Stimulated activated CD8-positive, alpha-beta memory T cell treated with anti-CD3 and anti-CD28 coated beads, Interleukin-12 subunit alpha, Interleukin-12 subunit beta, amount 100 ng/mL, for 24 hours (primary cell): Measurements from ENCODE around the gene PFKL.
"Not testable (repeated sequence)": the region's sequence is repeated elsewhere in the genome, so short reads cannot be mapped to it uniquely, and the experiment has no call there.

ENCODE experiments used
- DNase-seq: peaks from one replicate; pipeline ENCODE4 v3.0.0-alpha.2; 2020; ENCODE audit errors: extremely low read depth

Gene PFKL

GRCh38 chr21:44294391-44295162 is 5.3 kb upstream of the PFKL start:
- no peak for DNase-seq

GRCh38 chr21:44295163-44295573 is 4.7 kb upstream of the PFKL start:
- DNase-seq: no peak

- no peak for DNase-seq
Observed at GRCh38 chr21:44295646-44296045, 4.2 kb upstream of the PFKL start.

DNA sequence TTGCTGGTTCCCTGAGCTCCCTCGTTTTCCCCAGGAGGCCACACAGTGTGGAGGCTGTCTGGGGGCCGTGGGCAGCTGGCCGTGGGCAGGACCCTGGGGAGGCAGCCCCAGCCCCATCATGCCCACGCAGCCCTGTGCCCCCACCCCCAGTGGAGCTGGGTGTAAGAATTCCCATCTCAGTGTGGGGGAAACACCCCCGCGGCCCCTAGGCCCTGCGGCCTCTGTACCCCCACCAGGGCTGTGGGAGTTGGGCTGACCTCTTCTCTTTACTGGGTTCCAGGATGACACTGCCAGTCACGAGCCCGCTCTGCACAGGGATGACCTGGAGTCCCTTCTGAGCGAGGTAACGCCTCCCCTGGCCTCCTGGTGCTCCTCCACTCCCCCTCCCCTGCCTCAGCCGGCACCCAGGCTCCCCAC is 3.7 kb upstream of the PFKL start:
- DNase-seq: no peak

DNA sequence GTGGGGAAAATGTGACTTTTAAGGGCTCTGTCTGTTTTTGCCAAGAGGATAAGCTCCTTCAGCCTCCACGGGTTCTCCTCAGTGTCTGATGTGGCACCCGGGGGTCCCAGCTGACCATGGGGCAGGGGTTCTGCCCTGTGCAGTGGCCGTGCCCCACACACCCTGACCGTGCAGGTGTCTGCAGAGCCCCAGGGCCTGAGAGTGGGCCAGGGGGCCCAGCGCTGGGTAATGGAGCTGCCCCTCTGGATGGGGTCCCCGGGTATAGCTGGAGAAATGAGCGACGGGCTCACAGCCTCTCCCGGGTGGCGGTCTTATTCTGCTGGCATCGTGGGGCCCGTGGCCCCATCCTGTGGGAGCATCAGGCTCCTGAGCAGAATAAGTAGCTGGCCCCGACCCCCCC is 2.9 kb upstream of the PFKL start:
- DNase-seq: no peak

DNA sequence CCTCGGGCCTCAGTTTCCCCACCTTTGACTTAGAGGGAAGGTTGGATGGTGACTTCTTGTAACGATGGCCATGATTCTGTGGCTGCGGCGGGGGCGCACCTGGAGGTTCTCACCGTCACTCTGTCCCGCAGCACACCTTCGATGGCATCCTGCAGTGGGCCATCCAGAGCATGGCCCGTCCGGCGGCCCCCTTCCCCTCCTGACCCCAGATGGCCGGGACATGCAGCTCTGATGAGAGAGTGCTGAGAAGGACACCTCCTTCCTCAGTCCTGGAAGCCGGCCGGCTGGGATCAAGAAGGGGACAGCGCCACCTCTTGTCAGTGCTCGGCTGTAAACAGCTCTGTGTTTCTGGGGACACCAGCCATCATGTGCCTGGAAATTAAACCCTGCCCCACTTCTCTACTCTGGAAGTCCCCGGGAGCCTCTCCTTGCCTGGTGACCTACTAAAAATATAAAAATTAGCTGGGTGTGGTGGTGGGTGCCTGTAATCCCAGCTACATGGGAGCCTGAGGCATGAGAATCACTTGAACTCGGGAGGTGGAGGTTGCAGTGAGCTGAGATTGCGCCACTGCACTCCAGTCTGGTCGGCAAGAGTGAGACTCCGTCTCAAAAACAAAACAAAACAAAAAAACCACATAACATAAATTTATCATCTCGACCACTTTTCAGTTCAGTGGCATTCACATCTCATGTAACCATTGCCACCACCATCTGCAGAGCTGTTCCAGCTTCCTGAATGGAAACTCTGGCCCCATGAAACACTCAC is 2.1 kb upstream of the PFKL start:
- DNase-seq: peak; percentile 22

DNA sequence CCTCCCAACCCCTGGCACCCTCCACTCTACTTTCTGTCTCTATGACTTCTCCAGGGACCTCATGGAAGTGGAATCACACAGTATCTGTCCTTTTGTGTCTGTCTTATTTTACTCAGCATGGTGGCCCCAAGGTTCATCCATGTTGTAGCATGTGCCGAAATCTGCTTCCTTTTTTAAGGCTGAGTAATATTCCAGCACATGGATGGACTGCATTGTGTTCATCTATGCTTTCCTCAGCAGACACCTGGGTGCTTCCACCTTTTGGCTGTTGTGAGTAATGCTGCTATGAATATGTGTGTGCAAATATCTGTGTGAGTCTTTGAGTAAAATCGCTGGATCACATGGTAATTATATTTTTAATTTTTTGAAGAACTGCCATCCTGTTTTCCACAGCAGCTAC is 1.6 kb upstream of the PFKL start:
- no peak for DNase-seq

DNA sequence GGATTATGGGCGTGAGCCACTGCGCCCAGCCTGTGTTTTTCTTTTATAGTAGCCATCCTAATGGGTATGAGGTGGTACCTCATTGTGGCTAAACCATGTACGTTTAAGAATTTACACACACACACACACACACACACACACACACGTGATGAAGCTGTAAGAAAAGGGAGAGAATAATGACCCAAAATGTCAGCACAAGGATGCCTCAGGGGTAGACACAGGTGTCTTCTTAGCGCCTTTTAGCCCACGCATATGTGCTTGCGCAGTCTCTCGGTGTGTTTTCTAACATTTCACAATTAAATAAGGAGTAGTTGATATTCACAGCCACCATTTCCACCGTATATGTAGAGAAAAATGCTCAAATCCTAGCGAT is 782 bp upstream of the PFKL start:
- DNase-seq: no peak

DNA sequence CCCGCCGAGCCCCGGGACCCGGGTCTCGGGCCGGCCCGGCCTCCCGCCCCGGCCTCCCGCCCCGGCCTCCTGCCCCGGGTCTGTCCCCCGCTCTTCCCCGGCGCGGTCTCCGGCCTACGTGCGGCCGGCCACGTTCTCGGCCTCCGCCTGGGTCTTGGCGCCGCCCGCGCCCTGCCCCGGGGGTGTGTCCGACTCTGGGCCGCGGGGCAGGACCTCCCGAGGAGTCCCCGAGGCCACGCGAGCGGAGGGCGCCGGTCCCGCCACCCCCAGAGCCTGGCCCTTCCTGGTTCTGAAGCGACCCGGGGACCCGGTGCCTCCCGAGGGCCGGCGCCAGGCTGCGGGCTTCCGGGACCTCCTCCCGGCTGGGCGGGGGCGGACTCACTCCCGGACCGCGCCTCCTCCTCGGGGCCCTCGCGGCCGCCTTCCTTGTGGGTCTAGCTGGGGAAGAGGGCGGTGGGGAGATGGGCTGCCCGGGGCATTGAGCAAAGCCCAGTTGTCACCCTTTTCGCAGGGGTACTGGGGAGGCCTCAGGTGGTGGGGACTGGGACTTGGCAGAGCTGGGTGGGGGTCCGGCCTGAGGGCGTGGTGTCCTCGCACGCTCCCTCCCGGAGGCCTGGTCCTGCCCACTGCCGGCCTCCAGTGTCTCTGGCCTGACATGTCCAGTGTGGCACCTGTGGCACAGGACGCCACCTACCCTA is 558 bp downstream of the PFKL start:
- no peak for DNase-seq

- no peak for DNase-seq
Observed at GRCh38 chr21:44301141-44301540, 1.3 kb downstream of the PFKL start.

DNA sequence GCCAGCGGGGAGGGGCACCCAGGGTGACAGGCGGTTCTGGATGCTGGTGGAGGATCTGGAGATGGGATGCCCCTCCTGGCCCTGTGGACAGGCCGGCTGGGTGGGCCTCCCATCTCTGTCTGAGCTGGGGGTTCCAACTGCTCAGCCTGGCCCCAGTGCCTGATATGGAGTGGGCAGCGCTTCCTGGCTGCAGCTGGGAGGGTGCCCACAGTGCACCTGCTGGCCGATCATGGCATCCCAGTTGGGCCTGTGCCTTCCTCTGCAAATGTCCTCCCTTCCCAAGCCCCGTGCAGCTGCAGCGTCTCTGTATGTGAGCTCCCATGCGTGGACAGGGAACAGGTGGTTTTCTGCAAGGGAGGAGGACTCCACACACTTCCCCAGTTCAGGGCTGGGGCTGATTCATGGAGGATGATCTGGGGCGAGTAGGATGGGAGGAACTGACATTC is 2.1 kb downstream of the PFKL start:
- no peak for DNase-seq

GRCh38 chr21:44302573-44303401 is 2.9 kb downstream of the PFKL start:
- DNase-seq: not testable (repeated sequence)

GRCh38 chr21:44303490-44303981 is 3.7 kb downstream of the PFKL start:
- DNase-seq: no peak

DNA sequence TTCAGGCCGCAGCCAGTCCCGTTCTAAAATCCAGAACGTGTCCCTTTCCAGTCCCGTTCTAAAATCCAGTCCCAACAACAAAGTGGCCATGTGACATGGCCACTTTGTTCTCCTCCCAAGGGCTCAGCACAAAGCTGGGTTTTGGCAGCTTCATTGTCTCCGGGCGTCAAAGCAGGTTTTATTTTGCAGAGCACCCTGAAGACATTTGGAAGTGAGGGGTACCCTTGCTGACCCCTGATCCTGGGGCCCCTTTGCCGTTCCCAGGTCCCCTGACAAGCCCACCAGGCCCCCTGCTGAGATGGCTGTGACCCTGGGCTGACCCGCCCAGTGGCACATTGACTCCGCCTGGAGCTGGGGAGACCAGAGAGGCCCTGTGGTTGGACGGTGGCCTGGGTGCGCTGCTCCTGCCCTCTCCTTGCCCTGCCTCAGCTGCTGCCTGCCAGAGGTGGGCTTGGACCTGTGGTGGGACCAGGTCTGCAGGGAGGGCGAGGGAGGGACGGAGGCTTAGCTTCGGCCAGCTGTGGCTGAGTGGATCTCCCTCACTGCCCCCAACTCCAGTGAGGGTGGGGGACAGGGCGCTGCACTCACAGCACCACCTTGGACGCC is 4.3 kb downstream of the PFKL start:
- DNase-seq: no peak

DNA sequence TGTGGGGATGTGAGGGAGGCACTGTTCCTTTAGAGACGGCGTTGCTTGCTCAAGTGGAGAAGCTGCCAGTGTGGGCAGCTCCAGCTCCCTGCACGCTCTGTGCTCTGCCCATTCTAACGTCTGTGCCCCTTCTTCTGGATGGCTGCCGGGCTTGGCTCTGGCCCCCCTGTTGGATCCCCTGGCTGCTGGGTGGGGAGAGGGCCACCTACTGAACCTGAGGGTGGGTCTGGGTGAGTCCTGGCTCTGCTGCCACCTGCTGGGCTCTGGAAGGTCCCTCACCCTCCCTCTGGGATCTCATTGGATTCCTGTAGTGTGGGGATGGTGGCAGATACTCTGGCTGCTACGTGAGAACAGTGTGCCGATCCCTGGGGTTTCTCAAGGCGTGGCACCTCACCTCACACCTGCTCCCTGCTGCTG is 5.0 kb downstream of the PFKL start:
- no peak for DNase-seq

DNA sequence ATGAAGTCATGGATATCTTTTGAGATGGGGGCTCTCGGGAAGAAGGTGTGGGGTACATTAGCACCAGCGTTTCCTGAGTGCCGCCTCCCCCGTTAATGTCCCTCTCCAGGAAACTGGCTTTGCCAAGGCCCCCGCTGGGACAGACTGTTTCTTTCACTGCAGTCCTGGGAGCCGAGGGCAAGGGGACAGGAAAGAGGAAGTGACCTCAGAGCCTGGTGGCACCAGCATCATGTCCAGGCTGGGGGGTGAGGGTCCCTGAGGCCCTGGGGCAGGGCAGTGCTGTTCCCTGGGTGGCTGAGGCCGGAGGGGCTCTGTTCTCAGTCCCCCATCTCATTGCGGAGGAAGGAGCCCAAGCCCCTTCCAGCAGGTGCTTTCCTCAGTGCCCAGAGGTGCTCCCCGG is 5.8 kb downstream of the PFKL start:
- no peak for DNase-seq

- DNase-seq: no peak
Observed at GRCh38 chr21:44306936-44307704, 7.3 kb downstream of the PFKL start.

DNA sequence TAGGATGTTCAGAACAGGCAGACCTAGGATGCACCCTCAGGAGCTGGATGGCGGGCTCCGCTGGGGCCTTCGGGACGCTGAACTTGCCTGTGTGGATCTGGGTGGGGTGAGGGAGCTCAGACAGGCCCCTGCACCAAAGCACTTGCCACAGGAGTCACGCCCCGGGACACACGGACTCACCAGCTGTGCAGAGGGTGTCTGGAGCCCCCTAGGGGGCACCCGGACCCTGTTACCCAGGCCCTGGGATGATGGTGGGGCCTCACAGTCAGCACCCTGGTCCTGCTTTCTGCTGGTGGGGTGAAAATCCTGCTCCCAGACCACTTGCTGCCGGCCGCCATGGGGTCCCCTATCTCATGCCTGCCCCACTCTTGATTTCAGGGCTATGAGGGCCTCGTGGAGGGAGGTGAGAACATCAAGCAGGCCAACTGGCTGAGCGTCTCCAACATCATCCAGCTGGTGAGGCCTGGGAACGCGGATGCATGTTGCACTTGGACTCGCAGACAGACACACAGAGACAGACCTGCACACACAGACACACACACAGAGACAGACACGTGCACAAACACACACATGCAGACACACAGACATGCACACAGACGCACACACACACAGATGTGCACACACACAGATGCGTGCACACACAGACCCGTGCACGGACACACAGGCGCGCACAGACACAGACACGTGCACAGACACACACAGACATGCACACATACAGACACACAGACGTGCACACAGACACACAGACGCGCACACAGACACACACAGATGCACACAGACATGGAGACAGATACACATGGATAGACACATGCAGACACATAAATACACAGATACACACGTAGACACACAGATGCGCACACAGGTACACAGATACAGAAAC is 11.0 kb downstream of the PFKL start:
- DNase-seq: no peak

DNA sequence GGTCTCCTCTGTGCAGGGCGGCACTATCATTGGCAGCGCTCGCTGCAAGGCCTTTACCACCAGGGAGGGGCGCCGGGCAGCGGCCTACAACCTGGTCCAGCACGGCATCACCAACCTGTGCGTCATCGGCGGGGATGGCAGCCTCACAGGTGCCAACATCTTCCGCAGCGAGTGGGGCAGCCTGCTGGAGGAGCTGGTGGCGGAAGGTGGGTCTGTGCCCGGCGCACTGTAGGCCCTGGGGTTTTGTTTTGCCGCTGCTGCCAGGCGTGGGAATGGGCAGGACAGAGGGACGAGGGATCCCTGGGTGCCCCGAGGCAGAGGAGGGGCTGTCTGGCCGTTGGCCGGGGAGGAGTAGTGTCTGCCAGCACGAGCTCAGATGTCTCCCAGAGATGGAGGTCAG is 12.2 kb downstream of the PFKL start:
- no peak for DNase-seq
